NCI-H128 (cell line): ENCODE measurements around the gene PTPRD.

ENCODE experiments used
- DNase-seq: peaks from one replicate; lab custom pipeline; 2025; ENCODE audit not compliant: unreplicated experiment; lab: John Stamatoyannopoulos, UW

Gene PTPRD

GRCh38 chr9:8560560-8561525 lies 2052.0 kb downstream of the PTPRD start:
- DNase-seq = no peak

GRCh38 chr9:8558176-8558575 lies 2054.6 kb downstream of the PTPRD start:
- DNase-seq = no peak

DNA sequence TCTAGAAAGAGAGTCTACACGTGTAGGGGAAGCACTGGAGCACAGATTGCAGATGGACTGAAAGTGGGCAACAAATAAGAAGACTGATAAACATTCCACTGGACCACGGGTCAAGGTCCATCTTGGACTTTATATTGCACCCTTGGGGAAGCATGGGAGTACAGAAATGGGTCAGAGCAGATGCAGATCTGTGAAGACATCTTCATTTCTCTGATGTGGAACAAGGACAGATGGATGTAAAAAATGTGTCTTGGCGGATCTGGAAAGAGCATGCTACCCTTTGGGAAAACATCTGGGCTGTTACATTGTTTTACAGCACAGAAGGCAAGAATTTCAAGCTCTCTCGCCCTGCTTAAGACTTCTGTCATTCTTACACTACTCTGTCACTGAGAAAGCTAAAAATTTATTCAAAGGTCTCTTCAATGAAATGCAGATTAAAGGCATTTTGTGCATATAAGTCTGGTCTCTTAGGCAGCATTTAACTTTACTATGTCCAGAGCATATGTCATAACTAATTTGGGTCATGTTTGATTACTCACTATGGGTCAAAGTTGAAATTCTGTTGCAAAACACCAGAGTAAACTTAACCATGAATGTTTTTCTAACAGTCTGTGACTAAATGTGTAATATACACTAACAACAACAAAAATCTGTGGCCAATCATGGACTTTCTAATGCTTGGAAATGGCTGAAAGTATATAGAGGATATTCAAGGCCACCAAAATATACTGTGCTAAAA lies 2056.9 kb downstream of the PTPRD start:
- DNase-seq = no peak

GRCh38 chr9:8553444-8553843 lies 2059.4 kb downstream of the PTPRD start:
- DNase-seq = no peak

- DNase-seq = no peak
These were observed 2060.1 kb downstream of the PTPRD start for GRCh38 chr9:8552732-8553131.

DNA sequence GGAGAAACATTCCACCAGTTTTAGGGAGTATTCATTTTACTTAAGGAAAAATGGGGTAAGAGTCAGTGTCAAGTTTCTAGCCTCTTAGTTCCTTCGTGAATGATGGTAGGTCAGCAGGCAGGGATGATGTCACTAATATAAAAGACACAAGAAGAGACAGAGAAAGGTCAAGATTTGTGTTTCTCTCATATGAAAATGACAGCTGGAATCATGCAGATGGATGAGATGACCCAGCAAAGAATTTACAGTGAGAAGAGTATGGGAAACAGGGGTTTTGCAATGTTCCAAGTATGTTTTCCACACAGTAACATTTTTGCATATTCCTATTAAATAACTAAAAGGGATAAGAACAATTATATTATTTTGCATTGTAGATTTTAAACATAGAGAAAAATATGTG lies 2063.6 kb downstream of the PTPRD start:
- no peak for DNase-seq

GRCh38 chr9:8543219-8543618 lies 2069.6 kb downstream of the PTPRD start:
- no peak for DNase-seq

GRCh38 chr9:8542537-8542936 lies 2070.3 kb downstream of the PTPRD start:
- no peak for DNase-seq

- no peak for DNase-seq
These were observed 2073.1 kb downstream of the PTPRD start for GRCh38 chr9:8539681-8540197.

DNA sequence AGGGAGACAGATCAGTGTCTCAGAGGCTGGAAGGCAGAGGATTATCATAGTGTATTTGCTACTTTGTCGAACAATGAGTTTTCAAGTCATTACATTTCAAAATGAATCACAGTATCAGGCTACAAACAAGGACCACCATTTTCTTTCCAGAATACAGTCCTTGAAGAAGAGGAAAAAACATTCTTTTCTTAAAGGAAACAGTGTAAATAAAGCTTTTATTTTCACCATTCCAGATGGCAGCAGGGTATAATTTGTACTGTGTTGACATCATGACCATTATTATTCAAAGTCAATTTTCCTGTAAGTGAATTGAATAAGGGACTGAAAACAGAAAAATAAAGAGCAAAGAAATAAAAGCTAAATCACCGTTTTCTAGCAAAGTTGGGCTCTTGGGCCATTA lies 2076.0 kb downstream of the PTPRD start:
- no peak for DNase-seq

GRCh38 chr9:8534828-8535227 lies 2078.0 kb downstream of the PTPRD start:
- no peak for DNase-seq

DNA sequence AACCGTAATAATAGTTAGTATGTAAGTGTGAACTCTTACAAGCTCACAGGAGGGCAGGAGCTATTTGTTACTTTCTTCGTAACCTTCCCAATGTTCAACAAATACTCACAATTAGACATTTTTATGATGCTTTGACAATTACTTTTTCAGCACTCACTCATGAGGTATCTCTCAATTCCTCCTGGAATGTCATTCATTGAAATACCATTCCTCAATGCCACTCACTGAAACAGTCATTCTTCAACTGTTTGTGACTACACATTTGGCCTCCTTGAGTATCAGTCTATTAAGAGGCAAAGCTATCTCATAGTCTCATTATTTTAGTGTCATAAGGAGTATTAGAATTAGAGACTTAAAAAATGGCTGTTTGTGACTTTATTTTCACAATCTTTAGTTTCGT lies 2079.1 kb downstream of the PTPRD start:
- no peak for DNase-seq

DNA sequence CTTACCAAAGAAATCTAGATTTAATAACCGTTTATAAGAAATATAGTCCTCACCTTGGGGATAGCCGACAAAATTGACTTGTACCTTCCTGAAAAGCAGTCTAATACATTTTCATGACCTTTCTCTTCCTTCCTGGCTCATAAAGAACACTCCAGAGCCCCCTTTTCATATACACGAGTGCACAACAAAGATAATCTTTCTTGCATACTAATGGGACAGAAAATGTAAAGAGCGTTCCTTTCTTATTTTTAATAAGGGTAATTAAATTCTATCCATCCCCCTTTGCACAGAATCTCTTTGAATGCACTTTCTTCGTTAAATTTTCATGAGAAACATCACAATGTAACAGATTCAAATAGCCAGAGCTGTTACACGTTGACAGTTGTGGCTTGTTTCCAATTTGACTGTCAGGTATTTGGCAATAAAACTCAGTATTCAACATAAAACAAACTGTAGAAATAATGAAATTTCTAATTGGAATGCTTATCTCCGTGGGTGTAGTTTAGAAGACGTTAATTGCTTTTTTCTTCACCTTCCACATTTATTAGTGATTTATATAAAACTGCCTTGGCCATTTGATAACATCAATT lies 2080.9 kb downstream of the PTPRD start:
- no peak for DNase-seq

DNA sequence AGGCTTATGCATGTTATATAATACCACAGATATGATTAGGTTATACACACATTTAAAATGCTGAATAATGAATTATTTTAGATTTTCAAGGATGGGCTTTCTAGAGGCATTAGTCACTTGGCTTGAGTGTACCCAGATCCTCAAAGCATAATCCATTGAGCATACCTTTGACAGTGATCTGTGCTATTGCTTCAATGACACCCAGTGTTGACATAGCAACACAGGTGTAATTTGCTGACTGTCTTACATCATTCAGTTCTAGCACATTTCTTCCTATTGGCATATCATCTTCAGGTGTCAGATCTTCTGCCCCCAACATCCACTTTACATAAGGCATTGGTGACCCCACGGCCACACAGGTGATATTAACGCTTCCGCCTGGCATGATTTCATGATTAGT lies 2091.7 kb downstream of the PTPRD start:
- no peak for DNase-seq

DNA sequence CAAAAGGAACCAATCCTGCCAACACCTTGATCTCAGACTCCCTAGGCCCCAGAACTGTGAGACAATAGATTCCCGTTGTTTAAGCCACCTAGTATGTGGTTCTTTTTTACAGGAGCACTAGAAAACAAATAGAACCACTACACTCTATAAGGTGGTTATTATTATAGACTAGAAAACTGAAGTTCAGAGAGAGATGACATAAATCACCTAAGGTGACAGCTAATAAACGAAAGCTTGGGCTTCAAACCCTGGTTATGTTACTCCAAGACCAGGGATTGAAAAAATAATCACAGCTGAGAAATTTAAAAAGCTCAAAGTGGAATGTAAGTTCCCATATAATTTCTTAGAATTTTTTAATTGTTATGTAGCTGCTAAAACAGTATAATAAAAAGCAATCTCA lies 2097.1 kb downstream of the PTPRD start:
- DNase-seq = no peak

DNA sequence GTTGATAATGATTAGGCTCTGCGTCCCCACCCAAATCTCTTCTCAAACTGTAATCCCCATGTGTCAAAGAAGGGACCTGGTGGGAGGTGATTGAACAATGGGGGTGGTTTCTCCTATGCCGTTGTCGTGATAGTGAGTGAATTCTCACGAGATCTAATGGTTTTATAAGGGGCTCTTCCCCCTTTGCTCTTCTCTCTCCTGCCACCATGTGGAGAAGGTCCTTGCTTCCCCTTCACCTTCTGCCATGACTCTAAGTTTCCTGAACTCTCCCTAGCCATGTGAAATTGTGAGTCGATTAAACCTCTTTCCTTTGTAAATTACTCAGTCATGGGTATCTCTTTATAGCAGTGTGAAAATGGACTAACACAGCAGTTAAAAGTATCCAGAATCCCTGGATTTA lies 2098.0 kb downstream of the PTPRD start:
- no peak for DNase-seq

GRCh38 chr9:8508671-8509290 lies 2104.0 kb downstream of the PTPRD start:
- no peak for DNase-seq

GRCh38 chr9:8494571-8494970 lies 2118.2 kb downstream of the PTPRD start:
- DNase-seq = no peak

- no peak for DNase-seq
These were observed 2120.1 kb downstream of the PTPRD start for GRCh38 chr9:8492679-8493078.

DNA sequence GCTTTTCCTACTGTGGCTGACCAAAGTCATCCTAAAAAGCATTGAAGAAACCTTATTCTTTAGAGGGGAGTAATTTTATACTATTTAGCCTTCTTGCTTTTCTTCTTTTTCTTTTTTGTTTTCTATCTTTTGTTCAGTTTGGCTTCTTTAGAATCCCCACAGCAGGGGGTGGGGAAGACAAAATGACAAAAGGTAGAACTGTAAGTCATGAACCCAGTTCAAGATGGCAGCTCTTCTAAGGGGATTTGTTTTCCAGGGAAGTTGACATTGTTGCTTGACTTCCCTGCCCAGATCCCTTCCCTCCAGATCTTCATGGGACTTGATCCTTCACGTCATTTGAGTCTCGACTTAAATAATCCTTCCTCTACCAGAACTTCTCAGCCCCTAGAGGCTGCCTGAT lies 2120.8 kb downstream of the PTPRD start:
- no peak for DNase-seq

DNA sequence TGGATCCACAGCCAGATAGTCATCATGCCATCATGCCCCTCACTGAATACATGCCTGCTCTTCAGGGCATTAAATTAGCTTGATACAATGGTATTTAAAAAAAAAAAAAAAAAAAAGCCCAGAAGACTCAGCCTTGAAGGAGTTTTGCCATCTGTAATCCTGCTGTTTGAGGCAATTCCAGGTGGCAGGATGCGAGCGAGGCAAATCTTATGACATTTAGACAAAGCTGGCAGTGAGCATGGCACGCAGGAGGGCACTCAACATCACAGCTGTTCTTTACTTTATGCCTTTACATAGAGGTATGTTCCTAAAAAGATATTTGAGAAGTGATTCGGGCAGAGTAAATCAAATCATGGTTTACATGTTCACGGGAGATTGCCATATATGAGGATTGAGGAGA lies 2121.2 kb downstream of the PTPRD start:
- DNase-seq = no peak
